ENCODE measurements around the gene APPBP2. TPM values are rescaled to one million over a fixed set of nuclear protein-coding genes. Genes with fewer than 3 reads are reported as not detected.

Gene APPBP2
- total RNA-seq, 3 donors from 2014 or later (not counting 1 experiment from before 2014, with no cell fraction given) = 18.2 to 23.2 (median 23.0) TPM

GRCh38 chr17:60451965-60452364 is 74.1 kb downstream of the APPBP2 start:
- no peaks in the 10 kb centered on the region for H3K9me3 Mint-ChIP-seq
- intact Hi-C loops (cut with micrococcal nuclease) = no loop called here
- no peaks in the 10 kb centered on the region for H3K4me1 ChIP-seq (ENCODE audit: control insufficient read depth, insufficient read depth, low read length)
- DNase-seq = no peak
- H3K4me3 Mint-ChIP-seq = no peak overlapping the region
- H3K36me3 ChIP-seq (ENCODE audit: control insufficient read depth, insufficient read depth, low read length) = peaks cover 59% of the 10 kb centered on the region
- H3K4me1 Mint-ChIP-seq = peaks cover 0 to 6% of the 10 kb centered on the region in 2 donors
- H3K4me3 ChIP-seq (ENCODE audit: low read length) = no peak overlapping the region
- no peaks in the 10 kb centered on the region for H3K9me3 ChIP-seq (ENCODE audit: control insufficient read depth, insufficient read depth, low read length)
- no peaks in the 10 kb centered on the region for H3K27me3 ChIP-seq (ENCODE audit: control insufficient read depth, insufficient read depth, low read length)
- H3K36me3 Mint-ChIP-seq = peaks cover 15% of the 10 kb centered on the region
- no peaks in the 10 kb centered on the region for H3K27me3 Mint-ChIP-seq (ENCODE audit: low read depth in 2 of 2)
- TF ChIP-seq CTCF (IDR thresholded peaks at IDR 0.05) = no peak
- H3K27ac Mint-ChIP-seq = no peak overlapping the region
- ATAC-seq = no peak
- no peak overlapping the region for H3K27ac ChIP-seq (ENCODE audit: low read length)

- Histone ChIP-seq H3K4me3 (ENCODE audit: low read length) (no peak overlapping the region), H3K36me3 (ENCODE audit: control insufficient read depth, insufficient read depth, low read length) (peaks cover 61% of the 10 kb centered on the region), H3K9me3 (ENCODE audit: control insufficient read depth, insufficient read depth, low read length) (no peaks in the 10 kb centered on the region), H3K27me3 (ENCODE audit: control insufficient read depth, insufficient read depth, low read length) (no peaks in the 10 kb centered on the region), H3K4me1 (ENCODE audit: control insufficient read depth, insufficient read depth, low read length) (no peaks in the 10 kb centered on the region), H3K27ac (ENCODE audit: low read length) (no peak overlapping the region)
- ATAC-seq = no peak
- H3K27ac Mint-ChIP-seq = no peak overlapping the region
- DNase-seq = no peak
- H3K4me3 Mint-ChIP-seq = no peak overlapping the region
- intact Hi-C loops (cut with micrococcal nuclease) = no loop called here
- no CpG with 5 or more reads among the region's 1 CpG for WGBS (ENCODE audit: insufficient coverage)
- no peaks in the 10 kb centered on the region for H3K27me3 Mint-ChIP-seq (ENCODE audit: low read depth in 2 of 2)
- TF ChIP-seq CTCF (IDR thresholded peaks at IDR 0.05) = no peak
- peaks cover 16% of the 10 kb centered on the region for H3K36me3 Mint-ChIP-seq
- no peaks in the 10 kb centered on the region for H3K4me1 Mint-ChIP-seq
- H3K9me3 Mint-ChIP-seq = no peaks in the 10 kb centered on the region
Measured at GRCh38 chr17:60451071-60451470, 75.0 kb downstream of the APPBP2 start.

- no peaks in the 10 kb centered on the region for H3K27me3 ChIP-seq (ENCODE audit: control insufficient read depth, insufficient read depth, low read length)
- peaks cover 46% of the 10 kb centered on the region for H3K36me3 ChIP-seq (ENCODE audit: control insufficient read depth, insufficient read depth, low read length)
- Mint-ChIP-seq H3K4me1 (no peaks in the 10 kb centered on the region), H3K9me3 (no peaks in the 10 kb centered on the region), H3K27ac (no peak overlapping the region), H3K36me3 (peaks cover 16% of the 10 kb centered on the region), H3K4me3 (no peak overlapping the region), H3K27me3 (ENCODE audit: low read depth in 2 of 2) (no peaks in the 10 kb centered on the region)
- DNase-seq (no peak), ATAC-seq (no peak)
- H3K4me1 ChIP-seq (ENCODE audit: control insufficient read depth, insufficient read depth, low read length) = no peaks in the 10 kb centered on the region
- H3K9me3 ChIP-seq (ENCODE audit: control insufficient read depth, insufficient read depth, low read length) = no peaks in the 10 kb centered on the region
- WGBS (ENCODE audit: insufficient coverage) = 95% methylated on average over 7 of the region's 8 CpGs
- no peak overlapping the region for H3K27ac ChIP-seq (ENCODE audit: low read length)
- intact Hi-C loops (cut with micrococcal nuclease) = no loop called here
- no peak overlapping the region for H3K4me3 ChIP-seq (ENCODE audit: low read length)
- TF ChIP-seq CTCF (IDR thresholded peaks at IDR 0.05) = no peak
Measured at GRCh38 chr17:60447375-60447774, 78.7 kb downstream of the APPBP2 start.

GRCh38 chr17:60445144-60445543 is 80.9 kb downstream of the APPBP2 start:
- Mint-ChIP-seq H3K4me3 (no peak overlapping the region), H3K27me3 (ENCODE audit: low read depth in 2 of 2) (no peaks in the 10 kb centered on the region), H3K9me3 (no peaks in the 10 kb centered on the region), H3K36me3 (peaks cover 16% of the 10 kb centered on the region), H3K4me1 (no peaks in the 10 kb centered on the region), H3K27ac (no peak overlapping the region)
- no peak overlapping the region for H3K27ac ChIP-seq (ENCODE audit: low read length)
- TF ChIP-seq CTCF (IDR thresholded peaks at IDR 0.05) = no peak
- H3K36me3 ChIP-seq (ENCODE audit: control insufficient read depth, insufficient read depth, low read length) = peaks cover 31% of the 10 kb centered on the region
- intact Hi-C loops (cut with micrococcal nuclease) = no loop called here
- H3K9me3 ChIP-seq (ENCODE audit: control insufficient read depth, insufficient read depth, low read length) = no peaks in the 10 kb centered on the region
- no peak for DNase-seq
- ATAC-seq = no peak
- H3K27me3 ChIP-seq (ENCODE audit: control insufficient read depth, insufficient read depth, low read length) = no peaks in the 10 kb centered on the region
- H3K4me1 ChIP-seq (ENCODE audit: control insufficient read depth, insufficient read depth, low read length) = no peaks in the 10 kb centered on the region
- no peak overlapping the region for H3K4me3 ChIP-seq (ENCODE audit: low read length)

All from natural killer cell (primary cell).